Mucosa of descending colon (tissue), 3 donors: ENCODE data around the gene MTRF1L. TPM values are rescaled to one million over a fixed set of nuclear protein-coding genes. Genes with fewer than 3 reads are reported as not detected.
A peak's percentile ranks its signal among the peaks of the same experiment; 100 is the strongest.
"Not testable (repeated sequence)": the region's sequence is repeated elsewhere in the genome, so short reads cannot be mapped to it uniquely, and the experiment has no call there.

Experiments
- ATAC-seq: fragments of 200-7000 bp; cut with Tn5 transposase; one replicate; pipeline ENCODE4 v1.9.1; 2020; ENCODE audit warnings: mild to moderate bottlenecking, moderate library complexity
- DNase-seq, 3 donors: peaks; one replicate each; pipeline ENCODE4 v3.0.0-alpha.2; 2020
- H3K36me3 ChIP-seq: fragments of 200-600 bp; one replicate; pipeline ENCODE4 v1.8.0; 2021; ENCODE audit warnings: low read depth, mild to moderate bottlenecking
- H3K4me1 ChIP-seq: fragments of 200-600 bp; one replicate; pipeline ENCODE4 v1.8.0; 2021; ENCODE audit warnings: low read depth, mild to moderate bottlenecking
- H3K4me3 ChIP-seq: fragments of 200-600 bp; one replicate; pipeline ENCODE4 v1.8.0; 2021; ENCODE audit warnings: mild to moderate bottlenecking
- H3K9me3 ChIP-seq: fragments of 200-600 bp; one replicate; pipeline ENCODE4 v1.8.0; 2021; ENCODE audit warnings: mild to moderate bottlenecking
- intact Hi-C, 2 donors: fragments of 100-400 bp; cut with DNase I in 1 of 2; cut with micrococcal nuclease in 1 of 2; formaldehyde crosslinking; loops; one replicate each; pipeline versions ENCODE4 v1.11.0 to v1.11.1; 2022; cut with DNase I, micrococcal nuclease
- total RNA-seq, 3 donors: library from RNA; stranded (reverse); fragmentation: NEBNext Ultra II Directional in 2 of 3; extraction: Animal tissue kit (Norgen Biotek cat#: 25700) in 2 of 3; gene quantifications; one replicate each; pipeline versions ENCODE4 v1.2.1 to v1.2.4, GENCODE V29; 2021 to 2023
- TF ChIP-seq, protein P1 (sequence below): fragments of 200-600 bp; IDR thresholded peaks from one replicate; pipeline ENCODE4 v1.8.0; 2022; ENCODE audit warnings: antibody characterized with exemption, mild to moderate bottlenecking
- donor health status: DM: no; HTN: no; CAD: no; lungs with moderate emphysema.
- donor health status: DM: no; HTN: no; CAD: no.
- donor health status: DM: no; HTN: yes; CAD: no.

Gene MTRF1L
- total RNA-seq, 3 donors from 2014 or later = 21.8 to 30.7 (median 22.2) TPM

- TF ChIP-seq, protein P1, sequence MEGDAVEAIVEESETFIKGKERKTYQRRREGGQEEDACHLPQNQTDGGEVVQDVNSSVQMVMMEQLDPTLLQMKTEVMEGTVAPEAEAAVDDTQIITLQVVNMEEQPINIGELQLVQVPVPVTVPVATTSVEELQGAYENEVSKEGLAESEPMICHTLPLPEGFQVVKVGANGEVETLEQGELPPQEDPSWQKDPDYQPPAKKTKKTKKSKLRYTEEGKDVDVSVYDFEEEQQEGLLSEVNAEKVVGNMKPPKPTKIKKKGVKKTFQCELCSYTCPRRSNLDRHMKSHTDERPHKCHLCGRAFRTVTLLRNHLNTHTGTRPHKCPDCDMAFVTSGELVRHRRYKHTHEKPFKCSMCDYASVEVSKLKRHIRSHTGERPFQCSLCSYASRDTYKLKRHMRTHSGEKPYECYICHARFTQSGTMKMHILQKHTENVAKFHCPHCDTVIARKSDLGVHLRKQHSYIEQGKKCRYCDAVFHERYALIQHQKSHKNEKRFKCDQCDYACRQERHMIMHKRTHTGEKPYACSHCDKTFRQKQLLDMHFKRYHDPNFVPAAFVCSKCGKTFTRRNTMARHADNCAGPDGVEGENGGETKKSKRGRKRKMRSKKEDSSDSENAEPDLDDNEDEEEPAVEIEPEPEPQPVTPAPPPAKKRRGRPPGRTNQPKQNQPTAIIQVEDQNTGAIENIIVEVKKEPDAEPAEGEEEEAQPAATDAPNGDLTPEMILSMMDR = no peak
- no peaks in the 10 kb centered on the region for H3K4me1 ChIP-seq
- DNase-seq (no peak), ATAC-seq (no peak)
- no peak overlapping the region for H3K4me3 ChIP-seq
- H3K9me3 ChIP-seq = no peaks in the 10 kb centered on the region
- H3K36me3 ChIP-seq = no peaks in the 10 kb centered on the region
- intact Hi-C loops = no loop called here
Measured at GRCh38 chr6:153012856-153013255, 10.3 kb upstream of the MTRF1L start.

GRCh38 chr6:153003366-153003690 lies 819 bp upstream of the MTRF1L start:
- Histone ChIP-seq H3K4me3 (no peak overlapping the region), H3K4me1 (peaks cover 23% of the 10 kb centered on the region), H3K9me3 (no peaks in the 10 kb centered on the region), H3K36me3 (no peaks in the 10 kb centered on the region)
- DNase-seq (peak in 1 of 3 donors; percentile 7), ATAC-seq (peak; percentile 21)
- intact Hi-C loops = no loop called here
- TF ChIP-seq, protein P1 = no peak

GRCh38 chr6:153001767-153002612 lies 519 bp downstream of the MTRF1L start:
- ATAC-seq (peak; percentile 53), DNase-seq (peak in 1 of 3 donors; percentile 33)
- Histone ChIP-seq H3K9me3 (no peaks in the 10 kb centered on the region), H3K4me3 (peak overlapping the region; percentile 69), H3K36me3 (no peaks in the 10 kb centered on the region), H3K4me1 (peaks cover 23% of the 10 kb centered on the region)
- TF ChIP-seq, protein P1 = no peak
- intact Hi-C loops = no loop called here

GRCh38 chr6:153000790-153001189 lies 1.7 kb downstream of the MTRF1L start:
- H3K36me3 ChIP-seq, intact Hi-C loops, DNase-seq, H3K4me3 ChIP-seq, H3K9me3 ChIP-seq, ATAC-seq: not testable (repeated sequence)
- H3K4me1 ChIP-seq = peaks cover 23% of the 10 kb centered on the region

GRCh38 chr6:153000243-153000642 lies 2.3 kb downstream of the MTRF1L start:
- ATAC-seq (no peak), DNase-seq (no peak)
- intact Hi-C loops = no loop called here
- no peak overlapping the region for H3K4me3 ChIP-seq
- TF ChIP-seq, protein P1 = no peak
- no peaks in the 10 kb centered on the region for H3K9me3 ChIP-seq
- H3K4me1 ChIP-seq = peaks cover 23% of the 10 kb centered on the region
- H3K36me3 ChIP-seq = no peaks in the 10 kb centered on the region

GRCh38 chr6:152999538-152999937 lies 3.0 kb downstream of the MTRF1L start:
- H3K4me3 ChIP-seq, H3K36me3 ChIP-seq, intact Hi-C loops, ATAC-seq, DNase-seq, H3K9me3 ChIP-seq: not testable (repeated sequence)
- H3K4me1 ChIP-seq = peaks cover 23% of the 10 kb centered on the region
